Measurements from ENCODE around the gene CHCHD1.
A peak's percentile ranks its signal among the peaks of the same experiment; 100 is the strongest.
"Not testable (repeated sequence)": the region's sequence is repeated elsewhere in the genome, so short reads cannot be mapped to it uniquely, and the experiment has no call there.

CHCHD1 gene

DNA sequence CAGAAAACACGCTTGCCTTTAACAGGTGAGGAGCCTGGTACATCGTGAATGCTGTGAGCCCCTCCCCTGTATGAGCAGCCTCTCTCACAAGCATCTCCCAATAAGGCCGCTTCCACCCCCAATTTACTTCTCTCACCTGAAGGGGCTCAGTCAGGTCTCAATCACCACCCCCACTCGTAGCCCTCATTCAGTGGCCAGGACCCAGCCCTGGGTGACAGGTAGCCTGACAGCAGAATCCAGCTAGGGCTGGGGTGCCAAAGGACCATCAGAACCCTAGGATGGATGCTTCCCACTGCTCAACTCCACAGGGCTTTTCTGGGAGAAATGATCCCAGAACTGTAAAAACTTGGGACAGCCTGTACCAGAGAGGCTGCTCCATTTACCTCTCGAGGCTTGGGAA is 36.0 kb downstream of the CHCHD1 start:
- Mint-ChIP-seq H3K27ac (peak overlapping the region; percentile 87), H3K36me3 (ENCODE audit: low read depth) (peaks cover 51% of the 10 kb centered on the region), H3K4me1 (ENCODE audit: low read depth) (peaks cover 71% of the 10 kb centered on the region), H3K4me3 (no peak overlapping the region), H3K27me3 (no peaks in the 10 kb centered on the region), H3K9me3 (no peaks in the 10 kb centered on the region)
- intact Hi-C loops (cut with micrococcal nuclease) = no loop called here

DNA sequence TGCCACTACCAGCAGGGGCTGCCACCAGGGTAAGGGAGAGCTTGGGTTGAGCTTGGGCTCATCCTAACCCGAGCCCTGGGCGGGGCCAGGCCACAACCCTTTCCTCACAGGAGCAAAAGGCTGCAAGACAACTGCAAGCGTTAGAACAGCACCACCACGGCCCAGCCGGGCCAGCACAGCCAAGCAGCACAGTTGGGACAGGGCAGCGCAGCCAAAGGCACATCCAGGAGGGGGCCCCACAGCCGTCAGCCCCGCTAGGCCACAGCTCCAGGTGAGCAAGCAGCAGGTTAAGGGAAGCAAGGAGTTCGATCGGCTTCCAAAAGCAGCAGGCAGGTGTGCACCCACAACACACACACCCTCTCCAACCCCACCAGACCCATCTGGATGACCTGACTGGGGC is 36.6 kb downstream of the CHCHD1 start:
- H3K9me3 Mint-ChIP-seq = no peaks in the 10 kb centered on the region
- intact Hi-C loops (cut with micrococcal nuclease) = no loop called here
- H3K4me3 Mint-ChIP-seq = peak overlapping the region; percentile 8
- H3K4me1 Mint-ChIP-seq (ENCODE audit: low read depth) = peaks cover 65% of the 10 kb centered on the region
- no peaks in the 10 kb centered on the region for H3K27me3 Mint-ChIP-seq
- peaks cover 48% of the 10 kb centered on the region for H3K36me3 Mint-ChIP-seq (ENCODE audit: low read depth)
- H3K27ac Mint-ChIP-seq = peak overlapping the region; percentile 87

DNA sequence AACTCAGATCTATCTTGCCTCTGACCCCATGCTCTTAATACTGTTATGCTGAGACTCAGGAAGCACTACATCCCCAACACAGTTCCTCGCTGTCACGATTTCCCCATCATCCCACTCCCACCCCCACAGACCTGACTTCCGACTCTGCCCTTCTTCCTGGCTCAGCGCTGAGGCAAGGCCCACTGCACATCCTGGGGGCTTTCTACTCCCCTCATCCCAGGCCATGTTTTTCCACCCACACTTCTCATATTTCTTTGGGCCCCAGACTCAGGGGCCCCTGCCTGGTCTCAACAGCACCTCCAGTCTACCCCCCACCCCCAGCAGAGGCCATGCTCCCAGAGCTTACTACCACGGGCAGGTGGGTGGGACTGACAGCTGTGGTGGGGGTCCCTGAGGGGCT is 37.2 kb downstream of the CHCHD1 start:
- H3K27me3 Mint-ChIP-seq = no peaks in the 10 kb centered on the region
- peak overlapping the region; percentile 13 for H3K4me3 Mint-ChIP-seq
- intact Hi-C loops (cut with micrococcal nuclease) = no loop called here
- H3K9me3 Mint-ChIP-seq = no peaks in the 10 kb centered on the region
- H3K27ac Mint-ChIP-seq = peak overlapping the region; percentile 87
- H3K36me3 Mint-ChIP-seq (ENCODE audit: low read depth) = peaks cover 49% of the 10 kb centered on the region
- H3K4me1 Mint-ChIP-seq (ENCODE audit: low read depth) = peaks cover 59% of the 10 kb centered on the region

DNA sequence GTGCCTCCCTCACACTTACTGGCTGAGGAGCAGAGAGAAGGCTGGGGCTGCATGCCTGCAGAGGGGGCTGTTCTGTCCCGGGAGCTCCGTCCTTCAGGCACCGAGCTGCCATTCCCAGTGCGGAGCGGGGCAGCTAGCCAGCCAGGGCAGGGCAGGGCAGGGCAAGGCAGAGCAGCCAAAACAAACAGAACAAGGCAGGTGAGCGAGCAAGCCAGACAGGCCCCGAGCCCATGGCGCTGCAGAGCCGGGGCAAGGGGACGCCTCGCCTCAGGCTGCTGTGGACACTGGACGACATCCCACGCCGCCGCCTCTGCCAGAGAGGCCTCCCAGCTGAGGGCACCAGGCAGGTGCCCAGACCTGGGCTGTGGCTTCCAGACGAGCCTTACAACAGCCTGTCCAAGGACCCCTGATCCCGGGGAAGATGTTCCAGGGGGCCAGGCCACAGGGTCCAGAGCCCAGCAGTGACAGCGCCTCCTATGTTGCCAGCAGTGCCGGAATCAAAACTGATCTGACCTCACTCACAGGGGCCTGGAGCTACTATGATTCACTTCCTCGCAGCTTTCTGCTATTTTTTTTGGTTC is 37.8 kb downstream of the CHCHD1 start:
- Mint-ChIP-seq H3K27me3 (no peaks in the 10 kb centered on the region), H3K36me3 (ENCODE audit: low read depth) (peaks cover 52% of the 10 kb centered on the region), H3K27ac (peak overlapping the region; percentile 87), H3K4me1 (ENCODE audit: low read depth) (peaks cover 58% of the 10 kb centered on the region), H3K4me3 (no peak overlapping the region), H3K9me3 (no peaks in the 10 kb centered on the region)
- intact Hi-C loops (cut with micrococcal nuclease) = no loop called here

DNA sequence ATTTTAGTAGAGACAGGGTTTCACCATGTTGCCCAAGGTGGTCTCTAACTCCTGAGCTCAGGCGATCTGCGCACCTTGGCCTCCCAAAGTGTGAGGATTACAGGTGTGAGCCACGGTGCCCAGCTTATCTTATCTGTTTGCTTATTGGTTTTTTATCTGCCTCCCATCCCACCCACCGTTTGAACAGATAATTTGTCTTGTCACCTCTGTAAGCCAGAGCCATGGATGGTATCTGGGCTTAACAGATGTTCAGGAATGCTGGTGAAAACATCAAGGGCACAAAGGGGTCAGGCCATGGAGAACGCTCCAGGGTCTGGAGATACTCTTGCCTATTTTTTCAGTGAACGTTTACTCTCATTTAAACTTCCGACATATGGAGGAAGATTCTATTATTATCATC is 41.5 kb downstream of the CHCHD1 start:
- Mint-ChIP-seq H3K4me3 (no peak overlapping the region), H3K4me1 (ENCODE audit: low read depth) (peaks cover 24% of the 10 kb centered on the region), H3K27me3 (no peaks in the 10 kb centered on the region), H3K9me3 (no peaks in the 10 kb centered on the region), H3K27ac (no peak overlapping the region), H3K36me3 (ENCODE audit: low read depth) (peaks cover 65% of the 10 kb centered on the region)
- intact Hi-C loops (cut with micrococcal nuclease) = no loop called here

DNA sequence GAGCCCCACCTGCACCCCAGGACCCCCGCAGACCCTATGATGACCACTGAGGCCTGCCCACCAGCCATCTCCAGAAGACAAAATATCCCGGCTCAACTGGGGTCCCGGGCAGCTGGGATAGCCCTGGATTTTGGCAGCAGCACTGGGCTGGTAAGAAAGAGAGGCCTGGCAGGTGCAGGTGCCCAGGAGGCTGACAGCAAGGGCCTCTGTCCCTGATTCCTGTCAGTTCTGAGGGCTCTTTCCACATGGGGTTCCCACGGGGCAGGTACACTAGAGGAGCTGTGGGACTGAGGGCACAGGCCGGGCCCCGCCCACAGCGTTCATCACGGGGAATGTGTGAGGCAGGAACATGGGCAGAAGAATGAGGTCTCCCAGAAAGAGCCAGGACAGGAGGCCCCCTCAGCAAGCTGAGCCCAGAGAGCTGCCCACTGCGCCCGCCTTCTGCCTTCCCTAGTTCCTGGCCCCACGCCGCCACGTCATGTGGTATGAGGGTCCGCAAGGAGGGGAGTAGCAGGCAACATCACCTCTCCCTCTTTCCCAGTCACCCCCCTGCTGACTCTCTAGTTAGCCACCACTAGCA is 42.4 kb downstream of the CHCHD1 start:
- Mint-ChIP-seq H3K27ac (peak overlapping the region; percentile 8), H3K4me1 (ENCODE audit: low read depth) (peaks cover 15% of the 10 kb centered on the region)

DNA sequence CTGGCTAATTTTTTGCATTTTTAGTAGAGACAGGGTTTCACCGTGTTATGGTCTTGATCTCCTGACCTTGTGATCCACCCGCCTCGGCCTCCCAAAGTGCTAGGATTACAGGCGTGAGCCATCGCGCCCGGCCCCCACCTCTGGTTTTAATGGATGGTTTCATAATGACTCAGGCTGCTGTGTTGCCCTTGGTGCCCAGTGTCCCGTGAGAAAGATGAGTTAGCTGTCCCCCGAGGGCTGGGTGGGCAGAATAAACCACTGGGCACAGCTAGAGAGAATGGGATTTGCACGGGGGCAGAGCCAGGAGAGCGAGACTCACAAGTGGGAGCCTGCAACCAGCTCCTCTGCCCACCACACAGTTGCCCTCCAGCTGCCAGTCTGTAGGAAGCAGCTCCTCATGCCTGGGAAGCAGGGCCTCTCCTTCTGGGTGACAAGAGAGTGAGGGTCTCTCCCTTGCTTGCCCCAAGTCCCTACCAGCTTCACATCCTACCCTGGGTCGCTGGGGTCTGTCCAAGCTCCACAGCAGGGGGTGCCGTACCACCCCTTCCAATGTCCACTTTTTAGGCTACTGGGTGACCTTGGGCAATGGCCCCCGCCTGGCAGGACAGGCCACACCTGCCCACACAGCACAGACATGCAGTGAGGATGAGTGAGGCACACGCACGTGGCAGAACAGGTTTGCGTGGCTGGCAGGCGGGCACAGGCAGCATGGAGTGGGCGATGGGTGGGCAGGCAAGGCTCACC is 45.7 kb downstream of the CHCHD1 start:
- Mint-ChIP-seq H3K4me3 (no peak overlapping the region), H3K9me3 (no peaks in the 10 kb centered on the region), H3K27ac (no peak overlapping the region), H3K27me3 (no peaks in the 10 kb centered on the region), H3K36me3 (ENCODE audit: low read depth) (peaks cover 67% of the 10 kb centered on the region), H3K4me1 (ENCODE audit: low read depth) (peaks cover 3% of the 10 kb centered on the region)
- intact Hi-C loops (cut with micrococcal nuclease) = no loop called here

More for the DNA sequence above, 42.4 kb downstream of the CHCHD1 start:
- H3K27me3 Mint-ChIP-seq = no peaks in the 10 kb centered on the region
- peaks cover 65% of the 10 kb centered on the region for H3K36me3 Mint-ChIP-seq (ENCODE audit: low read depth)
- no peak overlapping the region for H3K4me3 Mint-ChIP-seq
- intact Hi-C loops (cut with micrococcal nuclease) = no loop called here
- no peaks in the 10 kb centered on the region for H3K9me3 Mint-ChIP-seq

DNA sequence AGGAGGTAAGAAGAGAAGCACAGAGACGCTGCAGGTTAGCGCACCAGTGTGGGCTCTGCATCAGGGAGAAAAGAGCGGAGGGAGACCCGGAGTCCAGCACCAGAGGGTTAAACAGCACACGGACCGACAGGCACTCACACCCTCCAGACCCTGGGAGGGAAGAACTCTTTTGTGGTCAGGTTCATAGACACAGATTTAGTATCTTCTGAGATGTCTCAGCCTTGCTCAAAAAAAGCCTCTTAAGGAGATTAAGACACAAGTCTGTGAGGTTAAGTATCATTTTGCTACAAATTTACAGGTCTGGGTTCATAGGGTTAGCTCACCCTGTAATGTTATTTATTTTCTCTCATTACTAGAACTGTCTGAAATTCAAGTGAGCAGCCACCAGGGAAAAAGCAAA is 46.3 kb downstream of the CHCHD1 start:
- Mint-ChIP-seq H3K36me3 (ENCODE audit: low read depth) (peaks cover 70% of the 10 kb centered on the region), H3K9me3 (no peaks in the 10 kb centered on the region), H3K4me3 (no peak overlapping the region), H3K27ac (no peak overlapping the region), H3K27me3 (no peaks in the 10 kb centered on the region), H3K4me1 (ENCODE audit: low read depth) (no peaks in the 10 kb centered on the region)
- intact Hi-C loops (cut with micrococcal nuclease) = no loop called here

DNA sequence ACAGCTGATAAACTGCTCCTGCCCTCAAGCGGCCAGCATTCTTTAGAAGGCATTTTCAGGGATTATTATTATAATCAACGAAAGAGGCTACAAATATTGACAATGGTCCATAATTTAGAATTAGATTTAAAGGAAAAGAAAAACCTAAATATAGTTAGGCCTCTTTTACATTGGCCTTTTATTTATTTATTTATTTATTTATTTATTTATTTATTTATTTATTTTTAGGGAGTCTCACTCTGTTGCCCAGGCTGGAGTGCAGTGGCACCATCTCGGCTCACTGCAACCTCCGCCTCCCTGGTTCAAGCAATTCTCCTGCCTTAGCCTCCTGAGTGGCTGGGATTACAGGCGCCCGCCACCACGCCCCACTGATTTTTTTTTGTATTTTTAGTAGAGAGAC is 47.2 kb downstream of the CHCHD1 start:
- H3K27ac Mint-ChIP-seq; intact Hi-C loops (cut with micrococcal nuclease); H3K4me1 Mint-ChIP-seq (ENCODE audit: low read depth): not testable (repeated sequence)

More for the DNA sequence above, 47.2 kb downstream of the CHCHD1 start:
- not testable (repeated sequence) for H3K4me3 Mint-ChIP-seq, H3K27me3 Mint-ChIP-seq, H3K9me3 Mint-ChIP-seq
- peaks cover 61% of the 10 kb centered on the region for H3K36me3 Mint-ChIP-seq (ENCODE audit: low read depth)
